Retina (tissue), 1 donor: Measurements from ENCODE around the gene ERG.
A peak's percentile ranks its signal among the peaks of the same experiment; 100 is the strongest.

ENCODE experiments used
- DNase-seq: peaks from one replicate; pipeline ENCODE4 v3.0.0-alpha.2; 2016

Gene ERG

DNA sequence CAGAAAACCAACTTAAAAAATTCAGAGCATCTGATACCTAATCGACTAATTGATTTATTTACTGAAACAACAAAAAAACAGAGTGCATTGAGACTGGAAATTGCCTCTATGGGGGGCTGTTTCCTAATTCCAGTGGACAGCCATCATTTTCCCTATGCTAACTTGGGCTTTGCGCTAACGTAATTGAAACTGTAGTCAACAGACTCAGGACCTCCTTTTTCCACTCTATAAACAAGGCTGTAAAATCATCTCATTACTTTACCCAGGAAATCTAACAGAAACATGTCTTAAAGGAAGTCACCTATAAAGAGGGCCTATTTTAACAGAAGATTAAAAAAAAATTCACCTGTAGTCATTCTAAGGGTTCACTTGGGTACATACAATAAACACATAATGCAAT lies 2.1 kb downstream of the ERG start:
- no peak for DNase-seq

DNA sequence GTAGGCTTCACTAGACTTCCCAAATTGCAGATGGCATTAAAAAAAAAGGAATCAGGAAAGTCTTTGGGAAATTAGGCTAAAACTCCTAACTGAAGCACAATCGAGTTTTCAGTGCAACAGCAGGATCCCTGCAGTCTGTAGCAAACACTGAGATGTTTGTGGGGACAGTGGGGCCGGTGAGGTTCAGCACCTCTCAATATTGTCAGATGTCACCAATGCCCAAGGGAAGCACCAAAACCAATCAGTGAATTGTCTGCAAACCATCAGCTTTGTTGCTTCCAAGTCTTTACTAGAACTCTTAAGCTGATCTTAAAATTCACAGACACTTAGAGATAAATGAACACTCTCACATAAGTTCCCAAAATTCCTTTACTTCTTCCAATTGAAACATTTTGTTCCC lies 2.6 kb downstream of the ERG start:
- no peak for DNase-seq

DNA sequence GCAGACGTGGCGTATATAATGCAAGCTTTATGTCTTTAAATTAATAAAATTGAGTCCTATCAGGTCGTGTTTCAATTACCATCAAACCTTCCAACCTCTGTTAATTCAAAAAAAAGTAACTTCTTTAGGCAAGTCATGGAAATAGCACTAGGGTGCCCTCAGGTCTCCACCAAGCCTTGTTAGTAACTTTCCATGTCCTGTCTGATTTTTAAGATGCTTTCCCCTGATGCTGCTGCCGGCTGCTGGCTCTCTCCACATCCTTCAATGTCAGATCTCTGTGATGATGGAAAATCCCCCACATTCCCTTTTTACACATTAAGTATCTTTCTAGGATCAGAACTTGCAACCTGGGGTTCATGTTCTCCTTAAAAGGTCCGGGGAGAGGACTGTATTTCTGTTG lies 3.0 kb downstream of the ERG start:
- DNase-seq = no peak

DNA sequence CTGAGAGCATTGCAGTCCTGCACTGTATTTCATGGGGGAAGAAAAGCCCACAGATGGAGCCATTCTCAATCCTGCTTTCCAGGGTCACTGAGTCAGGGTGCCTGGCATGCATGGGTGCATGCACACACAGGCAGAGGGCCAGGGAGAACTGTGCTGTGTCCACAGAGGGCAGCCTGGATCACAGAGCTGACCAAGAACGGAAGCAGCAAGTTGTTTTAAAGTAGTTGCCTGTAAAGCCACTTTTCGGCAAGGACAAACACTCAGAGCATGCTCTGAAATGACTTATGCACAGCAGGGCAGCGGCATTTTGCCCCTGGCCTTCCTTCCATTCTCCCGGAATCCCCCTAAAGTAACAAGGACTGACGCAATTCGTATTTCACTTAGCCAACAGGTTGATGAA lies 3.6 kb downstream of the ERG start:
- DNase-seq = no peak

DNA sequence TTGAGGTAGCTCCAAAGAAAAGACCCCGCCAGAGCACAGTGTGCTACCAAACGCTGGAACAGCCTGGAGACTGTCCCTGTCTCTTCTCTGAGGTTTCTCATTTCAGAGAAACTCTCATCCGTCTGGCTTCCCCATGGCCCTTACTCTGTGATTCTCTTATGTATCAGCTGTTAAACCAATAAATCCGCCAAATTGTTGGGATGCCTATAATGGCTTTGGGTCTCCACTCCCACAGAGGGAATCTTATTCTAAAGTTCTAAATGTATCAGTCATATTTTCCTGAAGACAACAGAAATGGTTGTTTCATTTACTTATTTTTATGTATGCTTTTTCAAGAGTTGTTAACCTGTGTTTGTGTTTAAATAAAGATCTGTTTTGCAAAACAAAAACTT lies 4.0 kb downstream of the ERG start:
- DNase-seq = no peak

DNA sequence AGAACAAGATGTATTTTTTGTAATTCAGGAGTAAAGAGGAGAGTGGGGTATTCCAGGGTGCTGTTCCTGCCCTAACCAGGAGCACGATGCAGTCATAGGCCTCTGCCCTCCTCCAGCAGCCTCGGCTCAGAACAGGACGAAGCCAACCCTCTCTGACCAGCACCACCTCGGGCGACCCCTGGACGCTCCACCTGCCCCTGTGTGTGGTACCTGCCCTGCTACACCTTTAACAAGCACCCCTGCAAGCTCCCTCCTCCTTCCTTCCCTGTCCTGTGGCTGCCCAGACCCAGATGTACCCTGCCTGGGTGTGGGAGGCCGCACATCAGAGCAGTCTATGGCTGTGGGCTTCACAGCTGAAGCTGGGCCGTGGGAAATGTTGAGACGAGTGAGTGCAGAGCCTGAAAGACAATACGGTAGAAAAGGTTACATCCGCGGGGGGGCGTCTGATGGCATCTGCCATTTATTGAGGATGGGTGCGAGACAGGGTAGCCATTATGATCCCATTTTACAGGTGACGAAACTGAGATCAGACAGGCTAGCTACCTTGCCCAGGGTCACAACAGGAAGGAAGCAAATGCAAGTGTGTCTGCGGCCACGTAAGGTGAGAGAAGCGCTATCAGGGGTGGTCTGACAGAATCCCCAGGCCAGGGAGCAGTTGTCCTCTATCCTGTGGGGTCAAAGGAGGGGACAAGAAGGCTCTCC lies 4.6 kb downstream of the ERG start:
- no peak for DNase-seq

DNA sequence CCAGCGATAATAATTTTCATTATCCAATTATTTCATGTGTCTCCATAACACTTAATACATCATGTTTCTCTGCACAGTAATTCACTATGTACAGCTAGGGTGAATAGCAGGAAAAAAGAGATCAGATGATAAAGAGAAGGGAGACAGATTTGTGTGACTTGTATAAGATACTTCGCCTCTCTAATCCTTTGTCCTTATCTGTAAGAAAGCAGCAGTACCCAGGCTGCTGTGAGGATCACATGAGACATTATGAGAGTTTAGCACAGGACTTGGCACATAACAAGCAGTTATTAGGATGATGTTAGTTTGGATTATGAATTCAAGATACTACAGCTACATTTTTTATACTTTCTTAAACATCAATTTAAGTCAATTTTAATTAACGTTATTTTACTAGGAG lies 6.3 kb downstream of the ERG start:
- DNase-seq = no peak

DNA sequence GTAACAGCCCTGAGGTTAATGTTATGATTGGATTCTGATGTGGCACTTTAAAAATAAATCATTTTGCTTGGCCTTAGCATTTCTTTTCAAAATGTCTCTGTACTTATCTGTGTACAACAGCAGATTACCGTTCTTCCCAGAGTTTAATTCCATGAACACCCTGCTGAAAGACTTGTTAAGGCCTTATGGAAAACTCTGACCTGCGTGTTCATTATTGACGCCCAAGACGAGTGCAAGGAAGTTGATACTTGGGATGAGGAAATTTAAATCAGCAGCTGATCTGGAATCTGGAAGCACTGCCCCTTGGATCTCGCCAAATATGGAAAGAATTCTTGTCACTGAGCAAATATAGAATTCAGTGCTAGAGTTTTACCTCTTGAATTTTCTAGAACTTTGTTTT lies 6.7 kb downstream of the ERG start:
- DNase-seq = no peak

DNA sequence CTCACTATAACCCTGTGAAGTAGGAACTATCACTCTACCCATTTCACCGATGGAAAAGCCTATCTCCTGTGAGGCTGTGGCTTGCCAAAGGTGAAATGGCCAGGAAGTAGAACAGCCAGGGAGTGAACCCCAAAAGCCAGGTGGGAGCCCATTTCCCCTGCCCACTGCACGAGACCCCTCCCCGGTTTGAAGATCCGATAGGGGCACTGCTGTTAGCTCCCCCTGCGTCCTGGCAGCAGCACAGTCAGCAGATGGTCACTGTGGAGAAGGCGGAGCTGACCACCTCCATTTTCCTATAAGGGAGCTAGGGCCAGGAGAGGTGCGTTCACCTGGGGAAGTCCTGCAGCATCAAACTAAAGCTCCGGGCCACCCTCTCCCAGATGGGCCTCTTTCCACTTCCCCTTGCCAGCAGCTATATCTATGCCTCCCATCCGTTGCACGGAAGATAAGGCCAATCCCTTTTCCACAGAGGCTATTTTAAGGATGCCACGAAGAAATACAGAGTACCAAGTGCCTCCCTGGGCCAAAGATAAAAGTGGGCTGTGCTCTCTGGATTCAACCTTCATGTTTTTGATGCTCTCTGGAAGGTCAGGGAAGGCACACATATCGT lies 7.8 kb downstream of the ERG start:
- no peak for DNase-seq

DNA sequence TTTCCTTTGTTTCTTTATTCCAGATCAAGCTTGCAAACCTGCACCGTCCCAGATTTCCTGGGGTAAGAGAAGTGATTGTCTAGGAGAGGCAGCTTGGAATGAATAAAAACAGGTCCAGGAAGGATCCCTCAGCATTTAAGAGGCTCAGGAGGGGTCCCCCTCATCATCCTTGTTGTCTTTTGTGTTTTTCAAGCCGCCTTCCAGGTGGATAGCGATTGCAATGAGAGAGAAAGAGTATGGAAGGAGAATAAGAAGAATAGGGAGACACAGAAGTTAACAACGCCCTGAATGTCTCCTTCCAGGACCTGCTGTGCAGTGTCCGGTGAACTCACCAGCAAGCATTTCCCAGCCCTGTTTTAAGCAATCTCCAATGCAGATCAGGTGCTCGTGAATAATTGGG lies 8.5 kb downstream of the ERG start:
- DNase-seq = no peak

DNA sequence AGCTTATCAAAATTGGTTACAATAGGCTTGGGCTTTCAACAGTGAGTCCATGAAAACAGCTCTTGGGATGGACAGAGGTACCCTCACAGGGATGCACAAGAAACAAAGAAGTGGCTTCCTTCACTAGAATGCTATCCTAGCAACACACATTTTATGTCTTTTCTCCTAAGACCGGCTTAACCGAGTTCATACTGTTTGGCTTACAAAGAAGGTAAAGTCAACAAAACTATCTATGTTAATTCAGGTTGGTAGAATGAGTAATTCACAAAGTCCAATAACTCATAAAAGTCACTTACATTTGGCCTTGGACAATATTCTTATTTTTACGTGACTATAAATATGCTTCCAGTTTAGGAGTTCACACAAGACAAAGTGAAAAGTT lies 9.0 kb downstream of the ERG start:
- DNase-seq = no peak

DNA sequence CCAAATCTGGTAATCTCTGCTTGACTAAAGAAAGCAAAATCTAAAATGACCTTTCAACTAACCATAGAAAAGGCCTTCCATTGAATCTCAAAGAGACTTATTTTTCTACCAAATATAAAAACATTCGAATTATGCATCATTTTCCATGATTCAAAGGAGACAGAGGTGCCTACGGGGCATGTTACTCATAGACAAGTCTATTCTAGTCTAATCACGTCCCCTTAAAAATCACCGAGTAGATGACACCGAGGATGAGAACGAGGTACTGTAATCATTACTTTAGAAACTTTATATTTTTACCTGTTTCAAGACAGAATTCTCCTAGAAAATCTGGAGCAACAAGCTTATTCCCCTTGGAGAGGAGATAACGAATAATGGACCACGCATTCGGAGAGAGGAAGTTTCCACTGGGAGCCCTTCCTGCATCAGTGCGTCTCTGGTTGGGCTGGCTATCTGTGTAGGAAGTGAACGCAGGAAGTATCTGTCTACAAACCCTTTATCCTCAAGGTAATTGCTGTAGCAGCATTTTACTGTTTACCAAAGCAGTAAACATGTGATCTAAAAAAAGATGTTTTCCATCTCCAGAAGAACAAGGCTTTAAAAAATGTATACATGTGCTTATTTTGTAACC lies 9.5 kb downstream of the ERG start:
- no peak for DNase-seq

DNA sequence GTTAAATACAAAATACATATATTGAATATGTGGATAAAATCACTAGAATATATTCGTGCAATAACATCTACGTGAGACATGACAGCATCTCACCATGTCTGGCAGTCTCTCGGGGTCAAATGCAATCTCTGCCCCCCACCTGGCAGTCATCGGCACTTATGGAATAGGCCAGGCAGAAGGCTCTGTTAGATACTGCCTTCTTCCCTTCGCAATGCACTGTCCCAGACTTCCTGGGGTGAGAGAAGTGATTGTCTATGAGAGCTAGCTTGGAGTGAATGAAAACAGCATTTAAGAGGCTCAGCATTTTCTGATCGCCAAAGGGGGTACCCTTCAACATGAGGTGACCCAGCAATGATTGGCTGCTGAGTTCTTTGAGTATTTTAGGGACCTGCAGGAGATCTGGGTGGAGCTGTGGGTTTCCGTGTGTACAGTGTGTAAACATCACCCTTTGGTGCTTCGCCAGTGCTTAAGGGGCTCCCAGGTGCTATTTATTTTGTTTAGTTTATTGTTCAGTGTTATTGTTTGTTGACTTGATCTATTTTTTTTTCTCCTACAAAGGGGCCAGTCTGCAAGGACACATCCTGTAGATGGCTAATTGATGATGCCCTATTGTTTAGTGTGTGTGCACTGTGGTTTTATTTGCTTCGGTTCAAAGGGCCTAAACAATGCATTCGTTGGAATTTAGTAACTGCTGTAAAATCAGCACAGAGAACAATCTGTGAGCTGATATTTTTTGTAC lies 10.2 kb downstream of the ERG start:
- DNase-seq = peak; percentile 40

DNA sequence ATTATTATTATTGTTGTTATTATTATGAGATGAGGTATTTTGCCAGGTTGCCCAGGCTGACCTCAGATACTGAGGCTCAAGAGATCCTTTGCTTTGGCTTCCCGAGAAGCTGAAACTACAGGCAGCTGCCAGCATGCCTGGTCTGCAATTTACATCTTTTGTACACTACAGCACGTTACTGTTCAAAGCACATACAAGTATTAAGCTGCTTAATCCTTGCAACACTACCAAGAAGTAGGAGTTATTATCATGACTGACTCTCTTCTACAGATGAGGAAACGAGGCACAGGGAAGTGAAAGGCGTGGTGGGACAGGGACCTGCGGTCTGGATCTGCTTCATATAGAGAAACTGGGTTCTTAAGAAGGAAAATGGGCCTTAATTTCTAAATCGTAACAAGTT lies 11.6 kb downstream of the ERG start:
- DNase-seq = no peak

DNA sequence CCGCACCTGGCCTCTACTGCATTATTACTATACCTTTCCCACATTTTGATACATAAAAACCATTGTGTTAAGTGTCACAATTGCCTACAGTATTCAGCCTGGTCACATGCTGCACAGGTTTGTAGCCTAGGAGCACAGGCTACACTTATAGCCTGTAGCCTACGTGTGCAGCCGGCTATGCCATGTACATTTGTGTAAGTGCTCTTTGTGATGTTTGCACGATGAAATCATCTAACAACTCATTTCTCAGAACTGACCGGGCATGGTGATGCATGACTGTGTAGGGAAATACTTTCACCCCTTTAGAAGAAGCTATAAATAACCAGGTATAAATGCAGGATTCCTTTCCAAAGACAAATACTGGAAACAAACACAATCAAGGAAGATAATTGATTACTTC lies 12.1 kb downstream of the ERG start:
- no peak for DNase-seq

DNA sequence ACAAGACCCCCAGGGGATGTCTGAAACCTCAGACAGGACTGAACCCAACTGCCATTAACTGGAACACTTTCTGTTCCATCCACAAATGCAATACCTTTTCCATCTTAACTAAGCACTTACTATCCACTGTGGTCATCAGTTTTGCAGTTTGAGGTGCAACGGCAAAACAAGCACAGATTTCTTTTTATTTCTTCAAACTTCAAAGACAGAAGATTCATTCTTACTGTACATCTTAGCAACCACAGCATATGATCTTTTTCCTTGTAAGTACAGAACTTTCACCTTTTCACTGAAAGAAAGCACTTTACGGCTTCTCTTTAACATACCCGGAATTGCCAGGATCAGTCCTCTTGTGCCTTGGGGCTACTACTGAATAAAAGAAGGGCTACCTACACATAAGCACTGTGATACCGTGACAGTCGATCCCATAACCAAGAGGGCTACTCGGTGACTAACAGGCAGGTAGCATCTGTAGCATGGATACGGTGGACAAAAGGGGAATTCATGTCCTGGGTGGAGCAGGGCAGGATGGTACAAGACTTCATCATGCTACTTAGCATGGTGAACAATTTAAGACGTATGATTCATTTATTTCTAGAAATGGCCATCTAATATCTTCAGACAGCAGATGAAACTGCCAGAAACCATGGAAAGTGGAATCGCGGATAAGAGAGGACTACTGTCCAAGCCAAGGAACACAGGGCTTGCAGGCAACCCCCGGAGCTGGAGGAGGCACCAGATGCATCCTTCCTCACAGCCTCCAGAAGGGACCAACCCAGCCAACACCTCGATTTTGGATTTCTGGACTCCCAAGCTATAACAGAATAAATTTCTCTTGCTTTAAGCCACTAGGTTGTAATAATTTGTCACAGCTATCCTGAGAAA lies 18.4 kb downstream of the ERG start:
- DNase-seq = no peak

DNA sequence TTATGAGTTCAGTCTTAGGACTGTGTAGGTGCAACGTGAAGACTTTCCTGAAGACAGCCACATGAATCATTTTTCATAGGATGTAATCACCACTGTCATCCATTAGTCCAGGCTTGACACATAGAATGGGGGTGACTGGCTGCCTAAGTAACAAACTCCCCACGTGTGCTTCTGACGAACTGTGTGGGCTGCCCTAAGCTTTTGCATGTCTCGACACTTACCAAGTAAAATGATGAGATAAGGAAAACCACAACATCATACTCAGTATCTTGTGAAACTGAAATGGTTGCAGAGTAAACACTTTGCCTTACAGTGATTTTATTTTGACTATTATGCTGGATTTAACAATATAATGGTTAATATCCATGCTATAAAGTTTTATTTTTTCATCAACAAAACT lies 19.5 kb downstream of the ERG start:
- DNase-seq = no peak

DNA sequence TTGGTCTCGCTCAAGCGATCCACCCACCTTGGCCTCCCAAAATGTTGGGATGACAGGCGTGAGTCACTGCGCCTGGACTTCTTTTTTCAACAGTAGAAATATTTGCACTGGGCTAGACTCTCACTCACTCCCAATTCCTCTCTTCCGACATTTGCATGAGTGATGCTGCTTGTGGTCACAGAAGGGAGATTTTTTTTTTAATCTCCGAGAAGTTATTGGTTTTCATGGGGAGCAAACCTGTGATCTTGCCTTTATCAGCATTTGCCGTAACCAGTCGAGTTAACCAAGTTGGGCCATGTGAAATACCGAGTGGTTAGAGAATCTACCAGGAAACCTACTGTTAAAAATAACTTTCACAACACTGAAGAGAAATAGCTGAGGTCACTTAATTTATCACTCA lies 21.1 kb downstream of the ERG start:
- no peak for DNase-seq

DNA sequence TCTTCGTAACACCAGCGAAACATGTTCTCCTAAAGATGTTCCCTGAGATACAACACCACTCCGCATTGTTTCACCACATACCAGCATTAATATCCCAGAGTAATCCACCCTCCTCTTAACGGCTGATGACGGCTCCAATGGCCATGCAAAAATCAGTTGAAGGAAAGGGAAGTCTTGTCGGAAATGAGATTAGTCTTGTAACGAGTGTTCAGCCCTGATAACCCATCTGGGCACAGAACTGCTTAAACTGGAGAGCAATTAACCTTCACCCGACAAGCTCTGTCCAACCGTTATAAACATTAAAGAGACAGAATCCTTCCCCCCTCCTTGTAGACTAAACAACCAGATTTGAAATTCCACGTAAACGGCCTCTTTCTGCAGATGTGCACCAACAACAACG lies 21.9 kb downstream of the ERG start:
- DNase-seq = peak; percentile 29

DNA sequence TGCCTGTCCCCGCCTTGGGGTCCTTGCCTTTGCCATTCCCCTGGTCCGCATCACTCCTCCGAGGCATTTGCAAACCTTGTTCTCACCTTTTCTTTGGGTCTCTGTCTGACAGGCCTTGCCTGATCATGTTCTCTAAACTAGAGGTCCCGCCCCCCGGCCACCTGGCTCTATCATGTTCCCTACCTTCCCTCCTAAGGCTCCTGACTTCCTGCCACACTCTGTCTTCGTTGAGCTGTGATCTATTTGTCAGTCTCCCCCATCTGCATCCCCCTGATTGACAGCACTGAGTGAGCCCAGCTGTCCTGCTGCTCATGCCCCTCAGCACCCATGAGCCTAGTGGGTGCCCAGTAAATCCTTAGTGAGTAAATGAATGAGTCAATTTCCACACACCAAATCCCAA lies 22.8 kb downstream of the ERG start:
- DNase-seq = no peak

DNA sequence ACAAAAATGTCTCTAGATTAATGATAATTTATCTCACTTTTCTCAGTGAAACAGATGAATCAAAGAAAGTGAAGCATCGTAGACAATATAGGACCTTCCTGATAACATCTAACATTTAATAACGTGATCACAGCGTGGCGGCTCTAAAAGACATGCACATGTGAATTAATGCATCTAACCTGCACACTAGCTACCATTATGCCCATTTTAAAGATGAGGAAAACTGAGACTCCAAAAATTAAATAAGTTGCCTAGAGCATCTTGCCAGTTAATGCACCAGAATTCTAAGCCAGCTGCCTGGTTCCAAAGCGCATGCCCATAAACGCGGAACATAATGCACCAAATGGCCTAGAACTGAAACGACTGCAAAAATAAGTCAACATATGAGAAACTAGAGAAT lies 23.5 kb downstream of the ERG start:
- no peak for DNase-seq

DNA sequence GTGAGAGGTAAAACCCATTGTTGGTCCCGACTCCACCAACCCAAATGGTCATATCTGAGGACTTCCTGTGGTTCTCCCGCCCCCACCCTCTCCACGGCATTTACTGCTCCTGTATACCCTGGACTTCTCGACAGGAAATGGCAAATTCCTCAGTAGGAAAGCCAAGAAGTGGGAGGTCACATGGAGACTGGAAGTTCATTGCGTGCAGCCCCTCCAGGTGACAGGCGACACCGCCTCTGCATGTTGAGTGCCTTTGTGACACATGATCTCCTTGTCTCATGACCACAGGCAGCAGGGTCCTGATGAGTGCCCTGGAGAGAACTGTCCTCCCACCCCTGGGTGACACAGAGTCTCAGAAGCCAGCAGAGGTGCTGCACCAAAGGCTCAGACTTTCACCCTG lies 24.2 kb downstream of the ERG start:
- DNase-seq = no peak
